Fibroblast of skin of abdomen (primary cell): ENCODE results near the gene GTF2A1L.
"Not testable (repeated sequence)": the region's sequence is repeated elsewhere in the genome, so short reads cannot be mapped to it uniquely, and the experiment has no call there.

Experiments used
- DNase-seq: peaks from one replicate; pipeline ENCODE4 v3.0.0-alpha.2; 2013

The GTF2A1L gene

GRCh38 chr2:48613211-48613610 is 4.4 kb upstream of the GTF2A1L start:
- no peak for DNase-seq

- not testable (repeated sequence) for DNase-seq
Measured at GRCh38 chr2:48614581-48614980, 3.1 kb upstream of the GTF2A1L start.

- no peak for DNase-seq
Measured at GRCh38 chr2:48619526-48619925, 1.9 kb downstream of the GTF2A1L start.

GRCh38 chr2:48620604-48621003 is 2.9 kb downstream of the GTF2A1L start:
- no peak for DNase-seq

GRCh38 chr2:48622691-48623090 is 5.0 kb downstream of the GTF2A1L start:
- DNase-seq = not testable (repeated sequence)

- no peak for DNase-seq
Measured at GRCh38 chr2:48624696-48625095, 7.0 kb downstream of the GTF2A1L start.

- no peak for DNase-seq
Measured at GRCh38 chr2:48626047-48626446, 8.4 kb downstream of the GTF2A1L start.

GRCh38 chr2:48633143-48633542 is 15.5 kb downstream of the GTF2A1L start:
- no peak for DNase-seq

GRCh38 chr2:48635786-48636185 is 18.1 kb downstream of the GTF2A1L start:
- no peak for DNase-seq

GRCh38 chr2:48638261-48638660 is 20.6 kb downstream of the GTF2A1L start:
- no peak for DNase-seq

GRCh38 chr2:48651158-48651790 is 33.6 kb downstream of the GTF2A1L start:
- DNase-seq = peak; percentile 88

- DNase-seq = no peak
Measured at GRCh38 chr2:48668992-48669391, 51.3 kb downstream of the GTF2A1L start.

GRCh38 chr2:48673581-48673980 is 55.9 kb downstream of the GTF2A1L start:
- no peak for DNase-seq

- DNase-seq = no peak
Measured at GRCh38 chr2:48674933-48675332, 57.3 kb downstream of the GTF2A1L start.

GRCh38 chr2:48677450-48677849 is 59.8 kb downstream of the GTF2A1L start:
- DNase-seq = no peak

- DNase-seq = no peak
Measured at GRCh38 chr2:48685126-48685525, 67.5 kb downstream of the GTF2A1L start.

GRCh38 chr2:48691935-48692691 is 74.5 kb downstream of the GTF2A1L start:
- DNase-seq = no peak

- DNase-seq = no peak
Measured at GRCh38 chr2:48693066-48693465, 75.4 kb downstream of the GTF2A1L start.

GRCh38 chr2:48693645-48694044 is 76.0 kb downstream of the GTF2A1L start:
- peak; percentile 23 for DNase-seq

GRCh38 chr2:48694149-48694548 is 76.5 kb downstream of the GTF2A1L start:
- peak; percentile 63 for DNase-seq

GRCh38 chr2:48695991-48696390 is 78.3 kb downstream of the GTF2A1L start:
- no peak for DNase-seq

GRCh38 chr2:48696881-48697280 is 79.2 kb downstream of the GTF2A1L start:
- DNase-seq = no peak

GRCh38 chr2:48699348-48699930 is 81.8 kb downstream of the GTF2A1L start:
- peak; percentile 69 for DNase-seq

GRCh38 chr2:48703621-48704020 is 86.0 kb downstream of the GTF2A1L start:
- not testable (repeated sequence) for DNase-seq
